ENCODE data around the gene CLSTN1. TPM values are rescaled to one million over a fixed set of nuclear protein-coding genes. Genes with fewer than 3 reads are reported as not detected.

CLSTN1 gene
- total RNA-seq, 1 experiment from 2014 or later: 100 TPM

DNA sequence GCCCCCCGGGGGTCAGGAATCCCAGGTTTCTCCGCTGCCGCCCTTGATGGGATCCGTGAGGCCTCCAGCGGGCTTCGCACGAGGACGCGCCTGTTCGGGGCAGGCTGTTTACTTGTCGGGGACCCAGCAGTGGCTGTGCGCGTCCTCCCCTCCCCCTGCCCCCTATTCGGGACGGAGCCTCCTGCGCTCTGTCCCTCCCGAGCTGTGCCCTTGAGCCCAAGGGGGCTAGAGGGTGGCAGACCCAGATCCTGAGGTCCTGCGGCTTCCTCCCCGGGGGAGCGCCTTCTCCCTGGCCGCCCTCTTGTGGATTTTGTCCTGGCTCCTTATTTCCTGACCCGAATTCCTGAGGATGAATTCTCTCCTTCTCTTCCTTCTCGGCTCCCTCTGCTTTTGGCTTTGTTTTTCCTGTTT lies 133.8 kb downstream of the CLSTN1 start:
- H3K27ac ChIP-seq (ENCODE audit: insufficient read length, low read depth, low read length): no peak overlapping the region
- peaks cover 9% of the 10 kb centered on the region; the same call in 1 of the 2 replicates for H3K27me3 ChIP-seq (ENCODE audit: insufficient read depth, low read length)
- no peak overlapping the region for H2BK5ac ChIP-seq (ENCODE audit: insufficient read length, low read length)
- no peak overlapping the region for H4K91ac ChIP-seq (ENCODE audit: insufficient read length, low read depth, low read length)
- H3K36me3 Mint-ChIP-seq (ENCODE audit: insufficient read depth in 1 of 3, low read depth in 3 of 3): no peaks in the 10 kb centered on the region; a peak in 2 of 7 replicates
- no peaks in the 10 kb centered on the region for H3K79me2 ChIP-seq (ENCODE audit: insufficient read depth, low read length)
- H3K79me1 ChIP-seq (ENCODE audit: insufficient read depth, low read depth, low read length, poor library complexity, severe bottlenecking): no peaks in the 10 kb centered on the region
- H4K8ac ChIP-seq (replicated peaks; ENCODE audit: insufficient read length, low read depth, low read length): no peak overlapping the region
- H2BK120ac ChIP-seq (ENCODE audit: low read depth, low read length, poor library complexity, severe bottlenecking): no peak overlapping the region
- H2AFZ ChIP-seq (ENCODE audit: low read length): no peak overlapping the region
- H3K4ac ChIP-seq (ENCODE audit: low read depth, low read length): no peak overlapping the region
- peaks cover 33 to 39% of the 10 kb centered on the region in 2 experiments for H3K4me1 Mint-ChIP-seq
- H2BK15ac ChIP-seq (ENCODE audit: low read depth, low read length): no peak overlapping the region
- peak overlapping the region; percentile 61 for H3K4me2 ChIP-seq (ENCODE audit: insufficient read depth, insufficient read length, low read length)
- H3K4me3 Mint-ChIP-seq: peak overlapping the region; percentile 80 to 83
- no peak overlapping the region for H2BK20ac ChIP-seq (ENCODE audit: low read depth, low read length, poor library complexity, severe bottlenecking)
- no peak overlapping the region for H4K5ac ChIP-seq (ENCODE audit: insufficient read length, low read depth, low read length)
- TF ChIP-seq, protein P1, sequence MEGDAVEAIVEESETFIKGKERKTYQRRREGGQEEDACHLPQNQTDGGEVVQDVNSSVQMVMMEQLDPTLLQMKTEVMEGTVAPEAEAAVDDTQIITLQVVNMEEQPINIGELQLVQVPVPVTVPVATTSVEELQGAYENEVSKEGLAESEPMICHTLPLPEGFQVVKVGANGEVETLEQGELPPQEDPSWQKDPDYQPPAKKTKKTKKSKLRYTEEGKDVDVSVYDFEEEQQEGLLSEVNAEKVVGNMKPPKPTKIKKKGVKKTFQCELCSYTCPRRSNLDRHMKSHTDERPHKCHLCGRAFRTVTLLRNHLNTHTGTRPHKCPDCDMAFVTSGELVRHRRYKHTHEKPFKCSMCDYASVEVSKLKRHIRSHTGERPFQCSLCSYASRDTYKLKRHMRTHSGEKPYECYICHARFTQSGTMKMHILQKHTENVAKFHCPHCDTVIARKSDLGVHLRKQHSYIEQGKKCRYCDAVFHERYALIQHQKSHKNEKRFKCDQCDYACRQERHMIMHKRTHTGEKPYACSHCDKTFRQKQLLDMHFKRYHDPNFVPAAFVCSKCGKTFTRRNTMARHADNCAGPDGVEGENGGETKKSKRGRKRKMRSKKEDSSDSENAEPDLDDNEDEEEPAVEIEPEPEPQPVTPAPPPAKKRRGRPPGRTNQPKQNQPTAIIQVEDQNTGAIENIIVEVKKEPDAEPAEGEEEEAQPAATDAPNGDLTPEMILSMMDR (conservative IDR thresholded peaks at IDR 0.05): peak; percentile 8; the same call in 1 of the 3 replicates
- H3K9me3 ChIP-seq (ENCODE audit: control insufficient read depth, low read depth, low read length): no peaks in the 10 kb centered on the region
- no peak overlapping the region for H3K23ac ChIP-seq (ENCODE audit: insufficient read length, low read depth, low read length)
- no peak overlapping the region for H2AK5ac ChIP-seq (ENCODE audit: insufficient read length, low read length)
- peak overlapping the region; percentile 39; the same call in 1 of the 2 replicates for H3K14ac ChIP-seq (ENCODE audit: insufficient read depth, low read length)
- H3K18ac ChIP-seq (ENCODE audit: insufficient read length, low read depth, low read length): peak overlapping the region; percentile 18
- H3K27ac Mint-ChIP-seq: peak overlapping the region in 1 of 3 experiments; percentile 79; a peak in 2 of 7 replicates
- no peak overlapping the region for H2BK12ac ChIP-seq (ENCODE audit: insufficient read length, low read depth, low read length)
- no peaks in the 10 kb centered on the region for H3K9me3 Mint-ChIP-seq
- H3K27me3 Mint-ChIP-seq (ENCODE audit: low read depth): peaks cover 37% of the 10 kb centered on the region
- H3K9ac ChIP-seq (ENCODE audit: extremely low read depth, insufficient read length, low read length): peak overlapping the region; percentile 9
- no peak overlapping the region for H3K56ac ChIP-seq (ENCODE audit: insufficient read length, low read depth, low read length)
- H3K4me1 ChIP-seq (ENCODE audit: insufficient read depth, low read length): peaks cover 3% of the 10 kb centered on the region; the same call in 1 of the 2 replicates
- DNase-seq: peak; percentile 62
- peaks cover 32% of the 10 kb centered on the region for H3K23me2 ChIP-seq (ENCODE audit: insufficient read length, low read depth, low read length, poor library complexity, severe bottlenecking)
- no CpG with 5 or more reads among the region's 23 CpGs for WGBS (ENCODE audit: extremely low coverage, insufficient read length, low lambda C conversion rate)
- H3T11ph ChIP-seq (ENCODE audit: low read length): no peak overlapping the region
- H4K20me1 ChIP-seq (ENCODE audit: control insufficient read depth, insufficient read depth, insufficient read length): no peaks in the 10 kb centered on the region
